ENCODE data around the gene MARCO. TPM values are rescaled to one million over a fixed set of nuclear protein-coding genes. Genes with fewer than 3 reads are reported as not detected.

Gene MARCO
- total and polyA plus RNA-seq, 2 donors (not counting 3 experiments of a cell fraction or from before 2014, with no cell fraction given), result not detected

DNA sequence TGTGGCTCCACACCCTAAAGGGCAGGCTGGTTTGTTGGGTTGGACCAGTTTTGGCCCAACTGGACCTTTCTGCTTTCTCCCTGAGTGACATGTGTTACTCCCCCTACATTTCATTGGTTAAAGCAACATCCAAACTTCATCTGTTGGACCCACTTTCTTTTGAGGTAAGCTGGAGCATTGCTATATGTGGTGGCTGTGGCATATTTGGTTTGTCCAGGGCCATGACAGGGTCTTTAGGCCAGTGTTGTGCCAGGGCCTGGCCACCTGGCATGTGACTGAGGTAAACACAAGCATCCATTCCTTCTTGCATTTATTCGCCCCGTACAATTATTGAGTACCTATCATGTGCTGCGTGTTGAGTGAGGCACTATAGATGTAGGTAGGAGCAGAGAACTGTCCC, 36.8 kb upstream of the MARCO start:
- Histone ChIP-seq H3K27ac (ENCODE audit: insufficient read depth, low read depth, low read length) (no peak overlapping the region), H3K4me1 (ENCODE audit: control insufficient read depth, extremely low read depth, insufficient read depth, low read length) (no peaks in the 10 kb centered on the region), H2AFZ (ENCODE audit: low read depth, low read length) (no peak overlapping the region), H3K9me3 (replicated peaks; ENCODE audit: control insufficient read depth, insufficient read depth, low read length) (no peaks in the 10 kb centered on the region), H3K27me3 (ENCODE audit: control insufficient read depth in 2 of 2, insufficient read depth in 2 of 2, low read length in 2 of 2) (no peaks in the 10 kb centered on the region), H3K4me3 (replicated peaks in 1 of 3; ENCODE audit: insufficient read depth in 1 of 3, low read depth in 1 of 3, low read length in 3 of 3) (no peak overlapping the region), H3K9ac (replicated peaks; ENCODE audit: extremely low read depth, insufficient read depth, low read length) (no peak overlapping the region), H3K9me1 (replicated peaks; ENCODE audit: control insufficient read depth, extremely low read depth, insufficient read depth, low read length) (no peaks in the 10 kb centered on the region), H3K4me2 (ENCODE audit: insufficient read depth, low read length) (no peak overlapping the region), H3K36me3 (ENCODE audit: control insufficient read depth in 2 of 2, extremely low read depth in 1 of 2, insufficient read depth in 2 of 2, low read length in 2 of 2) (no peaks in the 10 kb centered on the region), H4K20me1 (replicated peaks; ENCODE audit: control insufficient read depth, extremely low read depth, insufficient read depth, low read length) (no peaks in the 10 kb centered on the region), H3K79me2 (ENCODE audit: control insufficient read depth, insufficient read depth, low read length) (no peaks in the 10 kb centered on the region)
- ChIA-PET POLR2A (no interaction called here), CTCF (no interaction called here)
- DNase-seq (ENCODE audit: low read depth, low spot score) (no peak), FAIRE-seq (no peak)
- intact Hi-C loops (cut with micrococcal nuclease), result no loop called here
- no TSS peak for BruUV-seq (replicated peaks)
- dilution Hi-C loops (cut with MboI; ENCODE audit: extremely low pct_ligation_motif_present, low sequenced_read_pairs), result no loop called here
- no peak for TF ChIP-seq JUN (IDR thresholded peaks at IDR 0.05; ENCODE audit: borderline replicate concordance, insufficient read depth, insufficient read length, low read depth)
- TF ChIP-seq EZH2 (IDR thresholded peaks at IDR 0.05; ENCODE audit: borderline replicate concordance, low read depth, low read length, severe bottlenecking), result no peak
- TF ChIP-seq POLR2A (IDR thresholded peaks at IDR 0.05; ENCODE audit: low read depth, low read length), result no peak
- TF ChIP-seq MAX (IDR thresholded peaks at IDR 0.05; ENCODE audit: insufficient read depth, insufficient read length), result no peak

GRCh38 chr2:118906186-118906585, 35.8 kb upstream of the MARCO start:
- dilution Hi-C loops (cut with MboI; ENCODE audit: extremely low pct_ligation_motif_present, low sequenced_read_pairs) (no loop called here), intact Hi-C loops (cut with micrococcal nuclease) (no loop called here)
- Histone ChIP-seq H3K4me1 (ENCODE audit: control insufficient read depth, extremely low read depth, insufficient read depth, low read length) (no peaks in the 10 kb centered on the region), H4K20me1 (replicated peaks; ENCODE audit: control insufficient read depth, extremely low read depth, insufficient read depth, low read length) (no peaks in the 10 kb centered on the region), H3K36me3 (ENCODE audit: control insufficient read depth in 2 of 2, extremely low read depth in 1 of 2, insufficient read depth in 2 of 2, low read length in 2 of 2) (no peaks in the 10 kb centered on the region), H3K9ac (replicated peaks; ENCODE audit: extremely low read depth, insufficient read depth, low read length) (no peak overlapping the region), H3K79me2 (ENCODE audit: control insufficient read depth, insufficient read depth, low read length) (no peaks in the 10 kb centered on the region), H3K27me3 (ENCODE audit: control insufficient read depth in 2 of 2, insufficient read depth in 2 of 2, low read length in 2 of 2) (no peaks in the 10 kb centered on the region), H2AFZ (ENCODE audit: low read depth, low read length) (no peak overlapping the region), H3K4me3 (replicated peaks in 1 of 3; ENCODE audit: insufficient read depth in 1 of 3, low read depth in 1 of 3, low read length in 3 of 3) (no peak overlapping the region), H3K9me3 (replicated peaks; ENCODE audit: control insufficient read depth, insufficient read depth, low read length) (no peaks in the 10 kb centered on the region), H3K9me1 (replicated peaks; ENCODE audit: control insufficient read depth, extremely low read depth, insufficient read depth, low read length) (no peaks in the 10 kb centered on the region), H3K4me2 (ENCODE audit: insufficient read depth, low read length) (no peak overlapping the region), H3K27ac (ENCODE audit: insufficient read depth, low read depth, low read length) (no peak overlapping the region)
- CTCF ChIA-PET, result no interaction called here
- no TSS peak for BruUV-seq (replicated peaks)
- DNase-seq (ENCODE audit: low read depth, low spot score) (no peak), FAIRE-seq (no peak)
- POLR2A ChIA-PET, result no interaction called here
- TF ChIP-seq GATA2 (IDR thresholded peaks at IDR 0.05; ENCODE audit: insufficient read depth, insufficient read length, low read depth, low read length) (no peak), JUN (IDR thresholded peaks at IDR 0.05; ENCODE audit: borderline replicate concordance, insufficient read depth, insufficient read length, low read depth) (no peak), EZH2 (IDR thresholded peaks at IDR 0.05; ENCODE audit: borderline replicate concordance, low read depth, low read length, severe bottlenecking) (no peak), MAX (IDR thresholded peaks at IDR 0.05; ENCODE audit: insufficient read depth, insufficient read length) (no peak), FOS (IDR thresholded peaks at IDR 0.05; ENCODE audit: borderline replicate concordance, insufficient read depth, low read length) (no peak), MYC (IDR thresholded peaks at IDR 0.05; ENCODE audit: low read depth, low read length) (no peak), POLR2A (IDR thresholded peaks at IDR 0.05; ENCODE audit: low read depth, low read length) (no peak), POLR2AphosphoS5 (IDR thresholded peaks at IDR 0.05; ENCODE audit: insufficient read depth, low read depth, low read length) (no peak)
- TF ChIP-seq, protein P1, sequence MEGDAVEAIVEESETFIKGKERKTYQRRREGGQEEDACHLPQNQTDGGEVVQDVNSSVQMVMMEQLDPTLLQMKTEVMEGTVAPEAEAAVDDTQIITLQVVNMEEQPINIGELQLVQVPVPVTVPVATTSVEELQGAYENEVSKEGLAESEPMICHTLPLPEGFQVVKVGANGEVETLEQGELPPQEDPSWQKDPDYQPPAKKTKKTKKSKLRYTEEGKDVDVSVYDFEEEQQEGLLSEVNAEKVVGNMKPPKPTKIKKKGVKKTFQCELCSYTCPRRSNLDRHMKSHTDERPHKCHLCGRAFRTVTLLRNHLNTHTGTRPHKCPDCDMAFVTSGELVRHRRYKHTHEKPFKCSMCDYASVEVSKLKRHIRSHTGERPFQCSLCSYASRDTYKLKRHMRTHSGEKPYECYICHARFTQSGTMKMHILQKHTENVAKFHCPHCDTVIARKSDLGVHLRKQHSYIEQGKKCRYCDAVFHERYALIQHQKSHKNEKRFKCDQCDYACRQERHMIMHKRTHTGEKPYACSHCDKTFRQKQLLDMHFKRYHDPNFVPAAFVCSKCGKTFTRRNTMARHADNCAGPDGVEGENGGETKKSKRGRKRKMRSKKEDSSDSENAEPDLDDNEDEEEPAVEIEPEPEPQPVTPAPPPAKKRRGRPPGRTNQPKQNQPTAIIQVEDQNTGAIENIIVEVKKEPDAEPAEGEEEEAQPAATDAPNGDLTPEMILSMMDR (IDR thresholded peaks at IDR 0.05; ENCODE audit: extremely low read depth in 1 of 2, insufficient read depth in 1 of 2, low read depth in 1 of 2, low read length in 2 of 2), result no peak
